Hindlimb muscle (tissue), 1 donor: ENCODE data around the gene AP2A2. TPM values are rescaled to one million over a fixed set of nuclear protein-coding genes. Genes with fewer than 3 reads are reported as not detected.
A peak's percentile ranks its signal among the peaks of the same experiment; 100 is the strongest.

Source experiments
- DNase-seq: peaks from one replicate; pipeline ENCODE4 v3.0.0-alpha.2; 2013
- polyA plus RNA-seq: library from polyadenylated mRNA; unstranded; fragments of 120-200 nt; gene quantifications from one replicate; pipeline ENCODE4 v1.2.1, GENCODE V29; 2013; ENCODE audit not compliant: insufficient read length

The AP2A2 gene
- polyA plus RNA-seq, 1 donor = 49.7 TPM

DNA sequence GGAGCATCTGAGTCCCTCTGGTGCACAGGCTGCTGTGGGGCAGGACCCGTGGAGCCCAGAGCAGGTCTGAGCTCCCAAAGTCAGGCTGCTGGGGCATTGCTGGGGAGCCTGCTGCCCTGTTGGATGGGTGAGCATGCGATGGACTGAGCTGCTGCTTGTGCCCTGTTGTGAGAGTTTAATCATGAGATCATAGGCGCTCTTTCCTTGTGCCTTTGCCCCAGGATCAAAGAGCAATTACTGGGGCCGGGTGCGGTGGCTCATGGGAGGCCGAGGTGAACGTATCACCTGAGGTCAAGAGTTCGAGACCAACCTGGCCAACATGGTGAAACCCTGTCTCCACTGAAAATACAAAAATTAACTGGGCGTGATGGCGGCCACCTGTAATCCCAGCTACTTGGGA lies 73.3 kb downstream of the AP2A2 start:
- no peak for DNase-seq

- DNase-seq = no peak
Measured at GRCh38 chr11:1000357-1001278, 74.9 kb downstream of the AP2A2 start.

- DNase-seq = no peak
Measured at GRCh38 chr11:1001617-1002405, 76.1 kb downstream of the AP2A2 start.

- no peak for DNase-seq
Measured at GRCh38 chr11:1002406-1002984, 76.8 kb downstream of the AP2A2 start.

DNA sequence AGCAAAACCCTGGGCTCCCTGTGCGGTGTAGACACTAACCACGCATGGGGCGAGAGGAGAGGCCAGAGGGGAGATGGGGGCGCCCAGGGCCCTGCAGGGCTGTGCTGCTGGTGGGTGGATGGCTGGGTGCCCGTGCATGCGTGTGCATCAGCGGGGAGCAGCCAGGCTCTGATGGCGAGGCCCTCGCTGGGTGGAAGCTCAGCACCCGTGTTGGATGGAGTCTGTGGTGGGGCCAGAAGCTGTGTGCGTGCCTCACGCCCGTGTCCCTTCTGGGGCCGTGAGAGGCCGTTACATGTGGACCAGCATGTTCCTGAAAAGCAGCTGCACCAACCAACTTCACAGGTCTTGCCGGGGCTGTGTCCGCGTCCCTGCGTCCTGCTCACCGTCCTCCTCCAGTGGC lies 77.5 kb downstream of the AP2A2 start:
- no peak for DNase-seq

GRCh38 chr11:1005928-1006327 lies 80.3 kb downstream of the AP2A2 start:
- DNase-seq = peak; percentile 55

DNA sequence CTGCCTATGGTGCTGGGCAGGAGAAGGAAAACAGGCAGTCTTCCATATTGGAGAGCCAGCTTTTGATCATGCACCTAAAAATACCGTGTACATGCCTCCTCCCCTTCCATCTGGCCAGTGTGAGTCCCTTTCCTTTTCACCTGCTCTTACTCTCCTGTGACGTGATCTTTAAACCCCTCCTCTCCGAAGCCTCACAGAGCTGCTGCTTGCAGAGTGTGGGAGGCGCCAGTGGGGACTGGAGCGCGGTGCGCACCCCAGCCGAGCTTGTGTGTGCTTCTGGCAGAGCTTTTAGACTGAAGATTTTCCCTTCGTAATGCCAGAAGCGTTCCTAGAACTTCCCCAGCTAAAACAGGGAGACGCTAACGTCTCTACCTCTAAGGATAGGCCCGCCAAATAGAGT lies 81.1 kb downstream of the AP2A2 start:
- peak; percentile 52 for DNase-seq

- DNase-seq = no peak
Measured at GRCh38 chr11:1007279-1007678, 81.6 kb downstream of the AP2A2 start.

DNA sequence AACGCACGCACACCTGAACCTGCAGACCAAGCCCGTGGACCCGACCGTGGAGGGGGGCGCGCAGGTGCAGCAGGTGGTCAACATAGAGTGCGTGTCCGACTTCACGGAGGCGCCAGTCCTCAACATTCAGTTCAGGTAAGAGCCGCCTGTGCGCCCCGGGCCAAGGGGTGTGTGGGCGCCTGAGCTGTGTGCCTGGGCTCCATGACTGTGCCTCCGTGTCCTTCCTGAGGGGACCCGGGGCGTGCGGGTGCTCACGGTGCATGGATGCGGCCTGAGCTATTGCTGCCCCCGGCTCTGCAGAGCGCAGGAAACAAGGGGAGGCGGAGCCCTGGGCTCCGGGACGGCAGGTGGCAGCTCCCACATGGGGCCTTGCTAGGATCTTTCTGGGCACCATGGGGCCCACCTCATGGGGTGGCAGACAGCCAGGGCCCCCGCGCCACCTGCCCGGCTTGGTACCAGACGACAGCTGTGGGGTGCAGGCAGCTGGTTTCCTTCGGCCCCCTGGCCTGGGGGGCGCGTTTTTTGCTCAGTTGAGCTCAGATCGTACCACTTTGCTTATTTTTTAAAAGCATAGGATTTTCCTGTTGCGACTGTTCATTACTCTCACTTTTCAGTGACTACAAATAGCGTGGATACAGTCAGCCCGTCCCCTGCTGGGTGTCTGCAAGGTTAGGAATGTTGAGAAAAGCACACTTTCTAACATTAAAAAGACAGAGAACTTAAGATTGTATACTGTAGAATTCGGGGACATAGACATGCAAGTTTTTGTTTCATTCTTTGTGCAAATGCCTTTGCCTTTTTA lies 82.5 kb downstream of the AP2A2 start:
- DNase-seq = no peak

GRCh38 chr11:1008803-1009145 lies 83.1 kb downstream of the AP2A2 start:
- DNase-seq = no peak

GRCh38 chr11:1009371-1009770 lies 83.7 kb downstream of the AP2A2 start:
- no peak for DNase-seq

GRCh38 chr11:1009991-1010390 lies 84.3 kb downstream of the AP2A2 start:
- DNase-seq = peak; percentile 32

DNA sequence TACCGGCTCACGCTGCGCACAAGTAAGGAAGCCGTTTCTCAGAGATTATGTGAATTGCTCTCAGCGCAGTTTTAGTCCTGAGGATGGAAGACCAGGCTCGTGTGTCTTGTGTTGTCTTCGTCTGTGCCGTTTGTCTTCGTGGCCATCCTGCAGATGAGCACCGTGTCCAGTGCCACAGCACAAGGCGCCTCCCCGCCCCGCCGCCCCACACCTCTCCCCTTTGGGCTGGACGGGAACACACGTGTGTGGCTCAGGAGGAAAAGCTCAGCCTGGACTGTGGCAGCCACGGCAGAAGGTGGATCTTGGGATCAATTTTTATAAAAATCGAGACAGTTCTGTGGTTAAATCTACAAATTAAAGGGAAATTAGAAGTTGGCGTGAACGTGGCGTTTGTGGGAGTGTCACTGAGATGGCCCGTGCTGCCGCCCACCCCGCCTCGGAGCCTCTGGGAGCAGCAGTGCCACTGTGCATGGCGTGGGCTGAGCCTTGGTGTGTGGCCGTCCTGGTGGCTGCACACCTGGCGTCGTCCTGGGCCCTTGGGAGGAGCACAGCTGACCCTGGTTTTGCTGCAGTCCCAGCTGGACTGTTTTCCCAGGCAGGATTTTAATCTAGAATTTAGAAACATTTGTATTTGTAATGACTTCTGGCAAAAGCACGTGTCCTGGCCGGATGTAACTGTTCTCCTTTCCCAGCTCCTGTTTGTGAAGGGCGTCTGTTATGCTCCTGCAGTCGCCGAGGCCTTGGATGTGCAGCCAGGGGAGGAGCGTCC lies 85.1 kb downstream of the AP2A2 start:
- DNase-seq = no peak

DNA sequence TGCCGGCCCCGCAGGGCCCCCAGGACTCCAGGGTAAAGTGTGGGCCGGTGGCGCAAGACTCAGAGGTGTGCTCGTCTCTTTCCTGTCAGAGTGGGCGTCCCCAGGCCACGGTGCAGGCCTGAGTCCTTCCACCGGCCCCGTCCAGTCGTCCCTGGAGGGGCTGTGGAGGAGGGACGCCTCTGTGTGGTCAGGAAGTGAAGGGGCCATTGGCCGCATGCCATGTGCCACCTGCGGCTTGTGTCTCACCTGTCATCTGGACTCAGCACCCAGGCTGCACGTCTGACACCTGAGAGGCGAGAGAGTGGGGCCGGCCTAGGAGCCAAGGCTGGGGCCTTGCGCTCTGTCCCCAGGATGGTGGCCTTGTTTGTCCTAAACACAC lies 85.6 kb downstream of the AP2A2 start:
- DNase-seq = no peak

DNA sequence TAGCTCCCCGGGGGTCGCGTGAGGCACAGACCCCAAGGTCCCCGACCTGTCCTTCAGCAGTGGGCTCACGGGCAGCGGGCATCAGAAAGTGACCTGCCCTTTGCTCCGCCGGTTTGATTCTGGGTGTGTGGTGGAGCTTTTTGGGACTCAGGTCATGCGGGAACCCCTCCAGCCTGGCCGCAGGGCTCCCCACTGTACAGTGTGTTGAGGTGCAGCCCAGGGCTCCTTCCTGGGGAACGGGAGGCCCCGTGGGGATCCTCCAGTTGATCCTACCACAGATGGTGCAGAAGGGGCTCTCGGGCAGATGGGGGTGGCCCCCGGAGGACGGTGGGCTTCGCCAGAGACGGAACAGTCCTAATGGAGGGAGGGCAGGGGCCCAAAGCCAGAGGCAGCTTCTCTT lies 86.6 kb downstream of the AP2A2 start:
- DNase-seq = no peak

GRCh38 chr11:1012740-1013630 lies 87.3 kb downstream of the AP2A2 start:
- peak; percentile 32 for DNase-seq

GRCh38 chr11:1013631-1013935 lies 87.9 kb downstream of the AP2A2 start:
- no peak for DNase-seq

- DNase-seq = no peak
Measured at GRCh38 chr11:1014276-1014675, 88.6 kb downstream of the AP2A2 start.

GRCh38 chr11:1015064-1015463 lies 89.4 kb downstream of the AP2A2 start:
- no peak for DNase-seq

GRCh38 chr11:1015826-1016545 lies 90.3 kb downstream of the AP2A2 start:
- DNase-seq = no peak
